GM19193 (cell line): Measurements from ENCODE around the gene KRT9.

ENCODE experiments used
- POLR2A ChIP-seq: IDR thresholded peaks from 4 replicates; pipeline ENCODE4 v1.6.1; 2011; ENCODE audit not compliant: insufficient read depth, insufficient read length; ENCODE audit errors: extremely low read depth

KRT9 gene

DNA sequence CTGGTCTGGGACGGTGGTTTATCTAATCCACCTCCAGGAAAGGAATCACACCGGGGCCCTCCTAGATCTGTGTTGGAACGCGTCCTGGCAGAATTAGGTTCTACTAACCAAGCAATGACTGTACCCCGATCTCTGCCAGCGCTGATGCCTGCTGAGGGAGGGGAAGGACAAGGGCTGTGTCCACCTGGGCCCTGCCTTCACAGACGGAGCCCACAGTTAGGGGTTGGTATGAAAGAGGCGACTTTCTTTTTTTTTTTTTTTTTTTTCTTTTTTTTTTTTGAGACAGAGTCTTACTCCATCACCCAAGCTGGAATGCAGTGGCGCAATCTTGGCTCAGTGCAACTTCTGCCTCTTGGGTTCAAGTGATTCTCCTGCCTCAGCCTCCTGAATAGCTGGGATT lies 33.9 kb downstream of the KRT9 start:
- TF ChIP-seq POLR2A: no peak

DNA sequence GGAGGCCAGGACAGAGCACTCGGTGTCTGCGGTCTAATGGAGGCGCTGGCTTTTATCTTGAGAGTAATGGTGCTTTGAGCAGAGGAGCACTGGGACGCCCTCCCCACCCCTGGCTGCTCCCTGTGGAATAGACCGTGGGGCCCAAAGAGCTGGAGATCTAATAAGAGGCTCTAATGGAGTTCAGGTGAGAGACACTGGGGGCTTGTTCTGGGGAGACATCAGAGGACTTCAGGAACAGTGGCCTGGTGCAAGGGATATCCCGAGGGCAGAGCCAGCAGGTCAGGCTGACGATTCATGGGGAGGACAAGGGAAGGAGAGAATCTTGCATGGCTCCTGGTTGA lies 34.3 kb downstream of the KRT9 start:
- no peak for TF ChIP-seq POLR2A

DNA sequence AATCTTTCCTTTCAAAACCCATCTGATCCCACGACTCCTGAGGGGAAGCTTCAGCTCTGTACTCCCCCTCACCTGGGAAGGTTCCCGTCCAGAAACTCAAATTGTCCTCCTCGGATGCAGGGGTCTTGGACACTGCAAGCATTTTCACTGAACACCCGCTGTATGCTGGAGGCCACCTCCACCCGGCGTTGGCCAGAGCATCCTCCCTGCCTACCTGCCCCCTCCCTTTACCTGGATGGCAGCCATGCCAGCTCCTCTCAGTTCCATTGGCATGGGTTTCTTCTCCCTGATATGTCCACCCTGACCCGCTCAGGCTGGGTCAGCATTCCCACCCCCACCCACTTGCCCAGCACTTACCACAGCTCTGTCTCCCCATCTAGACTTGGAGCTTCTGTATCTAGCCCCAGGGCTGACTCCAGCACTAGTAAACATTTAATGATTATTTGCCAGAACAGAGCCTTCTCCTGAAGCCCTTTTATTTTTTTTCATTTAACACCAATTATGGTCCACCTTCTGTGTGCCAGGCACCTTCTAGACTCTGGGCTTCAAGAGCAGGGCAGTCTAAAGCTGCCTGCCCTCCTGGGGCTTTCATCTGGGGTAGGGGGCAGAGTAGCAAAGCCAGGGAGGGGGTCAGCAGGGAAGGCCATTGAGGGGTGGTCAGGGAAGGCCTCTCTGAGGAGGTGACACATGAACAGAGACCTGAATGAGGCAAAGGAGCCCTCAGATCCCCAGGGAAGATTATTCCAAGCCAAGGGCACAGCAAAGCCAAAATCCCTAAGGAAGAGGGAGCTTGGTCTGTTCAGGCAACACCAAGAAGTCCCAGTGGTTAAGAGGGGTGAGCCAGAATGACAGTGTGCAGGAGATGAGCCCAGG lies 34.9 kb downstream of the KRT9 start:
- no peak for TF ChIP-seq POLR2A

DNA sequence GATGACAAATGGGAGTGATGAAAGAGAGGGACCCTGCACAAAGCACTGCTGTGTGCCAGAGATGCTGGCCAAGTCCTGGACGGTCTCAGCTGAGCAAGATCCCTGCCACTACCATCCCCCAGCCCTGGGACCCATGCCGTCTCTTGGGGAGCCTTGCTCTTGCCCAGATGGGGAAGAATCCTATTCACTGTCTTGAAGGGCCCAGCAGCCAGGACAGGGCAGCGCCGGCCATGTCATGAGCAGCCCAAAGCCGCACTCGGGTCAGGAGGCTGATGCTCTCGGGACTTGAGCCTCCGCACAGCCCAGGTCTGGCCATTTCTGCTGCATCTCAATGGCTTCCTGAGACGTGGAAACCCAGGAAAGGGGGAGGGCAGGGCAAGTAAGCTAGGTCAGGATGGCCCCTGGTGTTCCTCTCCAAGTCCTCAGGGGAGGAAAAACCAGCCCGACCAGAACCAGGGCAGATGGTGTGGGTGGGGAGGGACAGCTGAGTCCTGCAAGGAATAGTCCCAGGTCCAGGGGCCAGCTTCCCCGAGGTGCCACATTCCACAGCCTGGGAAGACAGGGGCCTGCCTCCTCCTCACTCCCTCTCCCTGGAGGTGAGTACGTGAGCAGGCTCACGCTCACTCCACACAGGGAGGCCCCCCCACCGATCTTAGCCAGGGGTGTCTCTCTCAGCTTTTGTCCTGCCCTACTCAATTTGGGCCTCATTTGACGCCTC lies 35.9 kb downstream of the KRT9 start:
- TF ChIP-seq POLR2A: no peak

- TF ChIP-seq POLR2A: no peak
These were observed 36.8 kb downstream of the KRT9 start for GRCh38 chr17:41534899-41535546.

DNA sequence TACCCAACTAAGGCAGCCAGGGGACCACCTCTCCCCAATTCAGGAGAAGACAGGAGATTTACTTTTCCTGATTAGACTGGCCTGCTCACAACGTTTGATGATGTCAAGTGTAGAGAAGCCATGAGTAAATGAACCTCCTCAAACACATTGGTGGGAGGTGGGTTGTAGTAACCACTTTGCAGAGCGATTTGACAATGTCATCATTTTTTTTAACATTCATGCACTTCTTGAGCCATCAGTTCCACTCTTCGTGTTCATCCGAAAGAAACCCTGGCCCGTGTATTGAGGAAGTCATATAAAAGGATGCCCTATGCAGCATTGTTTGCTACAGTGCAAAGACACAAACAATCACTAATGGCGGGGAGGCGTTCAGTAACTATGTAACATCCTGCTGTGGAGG lies 38.2 kb downstream of the KRT9 start:
- no peak for TF ChIP-seq POLR2A

DNA sequence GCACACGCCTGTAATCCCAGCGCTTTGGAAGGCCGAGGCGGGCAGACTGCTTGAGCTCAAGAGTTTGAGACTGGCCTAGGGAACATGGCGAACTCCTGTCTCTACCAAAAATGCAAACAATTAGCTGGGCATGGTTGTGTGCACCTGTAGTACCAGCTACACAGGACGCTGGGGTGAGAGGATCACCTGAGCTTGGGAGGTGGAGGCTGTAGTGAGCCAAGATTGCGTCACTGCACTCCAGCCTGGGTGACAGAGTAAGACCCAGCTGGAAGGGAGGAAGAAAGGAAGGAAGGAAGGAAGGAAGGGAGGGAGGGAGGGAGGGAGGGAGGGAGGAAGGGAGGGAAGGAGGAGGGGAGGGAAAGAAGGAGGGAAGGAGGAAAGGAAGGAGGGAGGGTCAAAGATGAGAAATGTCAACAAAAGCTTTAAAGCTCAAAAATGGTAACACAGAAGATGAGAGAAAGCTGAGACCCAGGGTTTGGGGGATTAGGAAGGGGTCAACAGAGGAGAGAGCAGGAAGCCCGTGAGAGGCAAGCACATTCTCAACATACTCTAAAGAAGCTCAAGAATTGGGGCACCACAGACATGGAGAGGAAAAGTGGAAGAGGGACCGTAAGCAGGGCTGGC lies 38.8 kb downstream of the KRT9 start:
- TF ChIP-seq POLR2A: no peak

- no peak for TF ChIP-seq POLR2A
These were observed 39.9 kb downstream of the KRT9 start for GRCh38 chr17:41531993-41532392.

GRCh38 chr17:41530062-41531048 lies 41.5 kb downstream of the KRT9 start:
- TF ChIP-seq POLR2A: no peak

GRCh38 chr17:41529491-41529915 lies 42.4 kb downstream of the KRT9 start:
- no peak for TF ChIP-seq POLR2A

DNA sequence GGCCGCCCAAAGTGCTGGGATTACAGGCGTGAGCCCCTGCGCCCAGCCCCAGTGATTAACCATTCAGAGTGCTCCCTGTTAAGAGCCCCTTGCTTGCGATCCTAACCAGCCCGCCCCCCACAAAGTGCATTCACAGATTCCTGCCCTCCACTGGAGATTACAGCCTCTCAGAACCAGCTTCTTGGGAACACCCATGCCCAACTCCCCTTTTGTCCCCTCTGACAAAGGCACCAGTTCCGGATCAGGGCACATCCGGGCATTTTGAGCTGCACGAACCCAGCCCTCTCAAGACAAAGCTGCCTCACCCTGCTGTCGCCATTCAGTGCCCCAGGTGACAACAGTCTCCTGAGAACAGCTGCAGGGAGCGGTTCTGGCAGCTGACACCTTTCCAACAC lies 42.9 kb downstream of the KRT9 start:
- no peak for TF ChIP-seq POLR2A

DNA sequence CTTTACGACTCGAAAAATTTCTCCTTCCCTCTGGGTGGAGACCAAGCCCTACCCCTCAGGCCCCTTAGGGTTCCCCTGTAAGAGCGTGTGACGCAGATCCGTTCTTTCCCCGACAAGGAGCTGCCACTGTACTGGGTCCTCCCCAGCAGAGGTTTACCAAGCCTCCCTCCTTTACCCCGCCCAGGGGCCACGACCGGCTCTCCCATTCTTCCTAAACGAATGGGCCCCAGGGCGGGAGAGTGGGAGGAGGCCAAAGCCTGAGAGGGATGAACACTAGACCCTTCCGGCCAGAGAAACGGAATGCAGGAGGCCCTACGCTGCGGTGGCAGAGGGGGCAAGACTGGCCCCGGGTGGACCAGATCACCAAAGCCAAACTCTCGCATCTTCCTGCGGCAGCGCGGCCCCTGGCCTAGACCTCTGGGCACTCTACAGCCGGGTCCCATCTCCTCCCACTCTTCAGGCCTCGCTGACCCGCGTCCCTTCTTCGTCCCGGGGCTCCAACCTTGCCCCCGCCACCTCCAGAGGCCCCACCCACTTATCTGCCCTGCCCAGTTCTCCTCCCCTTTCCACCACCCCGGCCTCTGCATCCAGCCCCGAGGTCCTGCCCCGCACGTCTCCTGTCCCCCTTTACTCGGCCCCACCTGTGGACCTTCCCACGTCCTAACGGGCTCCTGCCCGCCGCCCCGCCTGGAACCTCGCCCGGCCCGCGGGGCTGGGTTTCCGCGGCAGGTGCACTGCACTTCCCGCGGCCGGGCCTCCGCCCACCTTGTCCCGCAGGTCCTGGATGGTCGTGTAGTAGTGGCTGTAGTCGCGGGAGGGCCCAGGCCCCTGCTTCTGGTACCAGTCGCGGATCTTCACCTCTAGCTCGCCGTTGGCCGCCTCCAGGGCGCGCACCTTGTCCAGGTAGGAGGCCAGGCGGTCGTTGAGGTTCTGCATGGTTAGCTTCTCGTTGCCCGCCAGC lies 44.5 kb downstream of the KRT9 start:
- no peak for TF ChIP-seq POLR2A

DNA sequence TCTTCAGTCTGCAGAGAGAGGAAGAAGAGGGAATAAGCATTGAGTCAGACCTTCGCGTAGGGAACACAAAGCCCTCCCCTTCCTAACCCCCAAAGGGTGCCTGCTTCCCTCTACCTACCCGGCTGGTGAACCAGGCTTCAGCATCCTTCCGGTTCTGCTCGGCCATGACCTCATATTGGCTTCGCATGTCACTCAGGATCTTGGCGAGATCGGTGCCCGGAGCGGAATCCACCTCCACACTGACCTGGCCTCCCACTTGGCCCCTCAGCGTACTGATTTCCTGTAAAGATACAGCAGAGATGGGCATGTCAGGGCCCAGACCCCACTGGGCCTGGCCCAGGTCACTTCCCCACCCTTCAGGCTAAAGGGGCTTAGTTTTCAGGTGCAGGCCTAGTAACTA lies 47.6 kb downstream of the KRT9 start:
- no peak for TF ChIP-seq POLR2A
